H7 (cell line): ENCODE data around the gene CLK2. TPM values are rescaled to one million over a fixed set of nuclear protein-coding genes. Genes with fewer than 3 reads are reported as not detected.
A peak's percentile ranks its signal among the peaks of the same experiment; 100 is the strongest.

Source experiments
- DNase-seq: peaks from one replicate; pipeline ENCODE4 v3.0.0; 2012
- H3K27me3 ChIP-seq: 2 replicates; pipeline ENCODE4 v1.6.0; 2011; ENCODE audit warnings: mild to moderate bottlenecking, low read length; ENCODE audit not compliant: control insufficient read depth, insufficient read depth
- H3K36me3 ChIP-seq: replicated peaks from 2 replicates; pipeline ENCODE4 v1.5.1; 2011; ENCODE audit warnings: low read length; ENCODE audit not compliant: control insufficient read depth, insufficient read depth
- H3K4me3 ChIP-seq: 2 replicates; pipeline ENCODE4 v1.5.1; 2011; ENCODE audit warnings: low read depth, mild to moderate bottlenecking, control low read depth, low read length, moderate library complexity; ENCODE audit not compliant: insufficient read depth
- total RNA-seq: library from RNA; depleted of rRNA; stranded (reverse); fragments of >200 nt; shearing (Covaris generic); gene quantifications from 2 replicates; pipeline ENCODE4 v1.2.3, GENCODE V29; 2014; rRNA removed

Gene CLK2
- 38.7 and 48.6 TPM in 2 replicates for total RNA-seq

- Histone ChIP-seq H3K27me3 (peaks cover 5% of the 10 kb centered on the region; the same call in 1 of the 2 replicates), H3K4me3 (peak within 1 kb of the TSS; percentile 66), H3K36me3 (peaks cover 20% of the 10 kb centered on the region)
- DNase-seq: peak; percentile 99
Measured at GRCh38 chr1:155273343-155274245, at the start of gene CLK2. TSS of gene CLK2 (minus strand) at chr1:155273504. CDS start at chr1:155270977, 2,527 bp downstream.

GRCh38 chr1:155322571-155322952, 49.3 kb upstream of the CLK2 start:
- peak overlapping the region; percentile 98 for H3K4me3 ChIP-seq
- peaks cover 14% of the 10 kb centered on the region for H3K27me3 ChIP-seq
- no peak for DNase-seq
- peaks cover 16% of the 10 kb centered on the region for H3K36me3 ChIP-seq

- H3K4me3 ChIP-seq: peak overlapping the region; percentile 98; the same call in 1 of the 2 replicates
- H3K27me3 ChIP-seq: peaks cover 14% of the 10 kb centered on the region
- peak; percentile 65 for DNase-seq
- H3K36me3 ChIP-seq: peaks cover 16% of the 10 kb centered on the region
Measured at GRCh38 chr1:155321639-155322503, 48.6 kb upstream of the CLK2 start.

GRCh38 chr1:155320661-155321617, 47.6 kb upstream of the CLK2 start, which contains the start of gene RUSC1:
TSS of gene RUSC1 (plus strand) at chr1:155320894. CDS start at chr1:155321774, 880 bp downstream.
- Histone ChIP-seq H3K27me3 (peaks cover 14% of the 10 kb centered on the region), H3K4me3 (peak within 1 kb of the TSS; percentile 73), H3K36me3 (peaks cover 14% of the 10 kb centered on the region)
- DNase-seq: peak; percentile 96

GRCh38 chr1:155320252-155320651, 46.9 kb upstream of the CLK2 start:
- DNase-seq: no peak
- Histone ChIP-seq H3K36me3 (peaks cover 14% of the 10 kb centered on the region), H3K27me3 (peaks cover 14% of the 10 kb centered on the region), H3K4me3 (peak overlapping the region; percentile 73)

GRCh38 chr1:155319536-155319935, 46.2 kb upstream of the CLK2 start:
- H3K36me3 ChIP-seq: peaks cover 17% of the 10 kb centered on the region
- no peak for DNase-seq
- peaks cover 14% of the 10 kb centered on the region for H3K27me3 ChIP-seq
- no peak overlapping the region for H3K4me3 ChIP-seq

- Histone ChIP-seq H3K36me3 (peaks cover 23% of the 10 kb centered on the region), H3K4me3 (no peak overlapping the region), H3K27me3 (peaks cover 14% of the 10 kb centered on the region)
- DNase-seq: no peak
Measured at GRCh38 chr1:155318082-155318481, 44.8 kb upstream of the CLK2 start.

GRCh38 chr1:155316922-155317321, 43.6 kb upstream of the CLK2 start:
- Histone ChIP-seq H3K27me3 (peaks cover 9% of the 10 kb centered on the region), H3K4me3 (no peak overlapping the region), H3K36me3 (peaks cover 27% of the 10 kb centered on the region)
- DNase-seq: no peak

GRCh38 chr1:155313261-155313660, 40.0 kb upstream of the CLK2 start:
- Histone ChIP-seq H3K4me3 (no peak overlapping the region), H3K36me3 (peaks cover 21% of the 10 kb centered on the region), H3K27me3 (no peaks in the 10 kb centered on the region)
- no peak for DNase-seq

- peak overlapping the region; percentile 90 for H3K4me3 ChIP-seq
- no peak for DNase-seq
- peaks cover 16% of the 10 kb centered on the region for H3K36me3 ChIP-seq
- H3K27me3 ChIP-seq: no peaks in the 10 kb centered on the region
Measured at GRCh38 chr1:155309423-155310021, 36.2 kb upstream of the CLK2 start.

- H3K4me3 ChIP-seq: peak within 1 kb of the TSS; percentile 90
- DNase-seq: peak; percentile 96
- H3K36me3 ChIP-seq: peaks cover 14% of the 10 kb centered on the region
- no peaks in the 10 kb centered on the region for H3K27me3 ChIP-seq
Measured at GRCh38 chr1:155308493-155309422, 35.5 kb upstream of the CLK2 start, which contains the start of gene FDPS. TSS of gene FDPS (plus strand) at chr1:155308866. CDS start at chr1:155309790, 924 bp downstream.

GRCh38 chr1:155307247-155307740, 34.0 kb upstream of the CLK2 start:
- Histone ChIP-seq H3K4me3 (no peak overlapping the region), H3K36me3 (peaks cover 6% of the 10 kb centered on the region), H3K27me3 (no peaks in the 10 kb centered on the region)
- DNase-seq: peak; percentile 65
